HepG2 (cell line): ENCODE results near the gene ME2. TPM values are rescaled to one million over a fixed set of nuclear protein-coding genes. Genes with fewer than 3 reads are reported as not detected.

Experiments
- ATAC-seq: fragments of 200-7000 bp; cut with Tn5 transposase; 3 replicates; pipeline ENCODE4 v1.9.1; 2020; ENCODE audit warnings: mild to moderate bottlenecking, moderate library complexity
- BruUV-seq: library from RNA; stranded (reverse); fragments of 400-500 nt; replicated peaks from 2 replicates; lab custom pipeline; 2021; lab: Mats Ljungman, UMichigan
- CTCF ChIA-PET: fragments of 300-600 bp; formaldehyde crosslinking; extraction: SDS; loops from one replicate; lab custom pipeline; 2021; ENCODE audit warnings: low total read pairs, inconsistent platforms, low intra/inter-chr PET ratio; lab: Yijun Ruan, JAX
- POLR2A ChIA-PET: fragments of 350-600 bp; sonication (Branson Sonifier 250); formaldehyde crosslinking; loops from one replicate; lab custom pipeline; 2020; ENCODE audit warnings: antibody characterized with exemption, inconsistent platforms; lab: Yijun Ruan, JAX
- DNase-seq: peaks from one replicate; pipeline ENCODE4 v3.0.0-alpha.2; 2015; ENCODE audit warnings: low spot score
- FAIRE-seq: peaks from 3 replicates; lab custom pipeline; 2011; peaks lifted over from hg19 to GRCh38; lab: Jason Lieb, UNC
- H2AFZ ChIP-seq: one replicate; pipeline ENCODE4 v1.6.1; 2011; ENCODE audit warnings: low read length, inconsistent platforms
- H3K27ac ChIP-seq: fragments of 300-600 bp; 3 replicates; pipeline ENCODE4 v1.8.0; 2011; ENCODE audit warnings: mixed run types, mild to moderate bottlenecking, mixed read lengths, low read length, inconsistent platforms; ENCODE audit not compliant: insufficient read depth; ENCODE audit errors: extremely low read length
- H3K27me3 ChIP-seq, 2 experiments: fragments of 200-600 bp in 1 of 2; 2 replicates in 1 of 2; 3 replicates in 1 of 2; pipeline versions ENCODE4 v1.6.0 to v1.8.0; 2011; ENCODE audit warnings: low read length in 2 of 2, mild to moderate bottlenecking in 2 of 2, moderate library complexity in 2 of 2, inconsistent platforms in 1 of 2; ENCODE audit not compliant: insufficient read depth in 2 of 2, control insufficient read depth in 1 of 2
- H3K36me3 ChIP-seq, 2 experiments: fragments of 200-600 bp in 1 of 2; replicated peaks in 1 of 2; 2 replicates in 1 of 2; 3 replicates in 1 of 2; pipeline versions ENCODE4 v1.5.1 to v1.8.0; 2011; ENCODE audit warnings: low read length in 2 of 2, inconsistent platforms in 1 of 2; ENCODE audit not compliant: insufficient read depth in 2 of 2, control insufficient read depth in 1 of 2
- H3K4me1 ChIP-seq: 2 replicates; pipeline ENCODE4 v1.5.1; 2012; ENCODE audit warnings: low read length, inconsistent platforms; ENCODE audit not compliant: insufficient read depth
- H3K4me2 ChIP-seq: 2 replicates; pipeline ENCODE4 v1.6.0; 2011; ENCODE audit warnings: low read depth, low read length, inconsistent platforms
- H3K4me3 ChIP-seq, 3 experiments: fragments of 200-600 bp in 1 of 3; sonication (generic), shearing (Covaris generic) in 1 of 3; replicated peaks in 1 of 3; 2 replicates each; pipeline ENCODE4 v1.5.1; 2011 to 2016; ENCODE audit warnings: low read length in 3 of 3, inconsistent platforms in 2 of 3, low read depth in 2 of 3, mild to moderate bottlenecking in 2 of 3, control low read depth in 1 of 3, mixed read lengths in 1 of 3; ENCODE audit not compliant: insufficient read depth in 1 of 3
- H3K79me2 ChIP-seq: one replicate; pipeline ENCODE4 v1.6.1; 2011; ENCODE audit warnings: low read length, inconsistent platforms; ENCODE audit not compliant: insufficient read depth
- H3K9ac ChIP-seq: 2 replicates; pipeline ENCODE4 v1.6.0; 2011; ENCODE audit warnings: mild to moderate bottlenecking, low read depth, low read length, inconsistent platforms; ENCODE audit not compliant: insufficient read depth
- H3K9me3 ChIP-seq: 2 replicates; pipeline ENCODE4 v1.5.1; 2012; ENCODE audit warnings: mild to moderate bottlenecking, low read length
- H4K20me1 ChIP-seq: 2 replicates; pipeline ENCODE4 v1.6.0; 2011; ENCODE audit warnings: inconsistent platforms, mild to moderate bottlenecking, low read length, moderate library complexity; ENCODE audit not compliant: insufficient read depth
- ETV5 ChIP-seq: IDR thresholded peaks from 2 replicates; pipeline ENCODE4 v1.6.1; 2018; ENCODE audit warnings: missing biosample characterization, missing genetic modification reagents, inconsistent platforms, borderline replicate concordance
- NBN ChIP-seq: fragments of 450-650 bp; conservative IDR thresholded peaks from 2 replicates; pipeline ENCODE4 v1.6.1; 2017
- ZNF205 ChIP-seq: IDR thresholded peaks from 2 replicates; pipeline ENCODE4 v1.6.1; 2018; ENCODE audit warnings: missing biosample characterization, missing genetic modification reagents
- ZNF605 ChIP-seq: sonication (generic); formaldehyde crosslinking; IDR thresholded peaks from 2 replicates; pipeline ENCODE4 v1.8.0; 2022; ENCODE audit warnings: mild to moderate bottlenecking, missing genetic modification reagents
- ZNF609 ChIP-seq: sonication (generic); formaldehyde crosslinking; IDR thresholded peaks from 2 replicates; pipeline ENCODE4 v1.4.0; 2020; ENCODE audit warnings: mild to moderate bottlenecking, missing genetic modification reagents, borderline replicate concordance
- ZNF644 ChIP-seq: IDR thresholded peaks from 2 replicates; pipeline ENCODE4 v1.6.1; 2016; ENCODE audit warnings: low read depth
- WGBS: methylation state at CpG from one replicate; pipeline ENCODE4 v1.1.6; 2017; ENCODE audit warnings: low lambda C conversion rate; 5-methylcytosine and 5-hydroxymethylcytosine counted together
- in situ Hi-C: cut with HindIII; loops from 2 replicates; pipeline ENCODE4 v1.10.0; 2017; ENCODE audit warnings: low pct_unique_long_range_greater_than_20kb; ENCODE audit not compliant: extremely low pct_ligation_motif_present
- intact Hi-C: fragments of 100-400 bp; cut with micrococcal nuclease; formaldehyde crosslinking; loops from one replicate; pipeline ENCODE4 v1.10.0; 2022; ENCODE audit not compliant: unreplicated experiment
- polyA plus RNA-seq, 8 experiments: library from polyadenylated mRNA; depleted of rRNA in 3 of 8; stranded (reverse) in 7 of 8; unstranded in 1 of 8; fragments of >200 nt; fragmentation: Illumina TruSeq in 4 of 8; extraction: Trizol in 4 of 8; gene quantifications; 2 replicates each; pipeline versions ENCODE4 v1.2.1 to v1.2.3, GENCODE V29; 2011 to 2016; ENCODE audit warnings: low read depth in 4 of 8, missing spikeins in 1 of 8, mixed read lengths in 1 of 8; ENCODE audit not compliant: insufficient read depth in 1 of 8
- total RNA-seq, 5 experiments: library from RNA; depleted of rRNA; stranded (reverse); fragments of >200 nt; fragmentation: Illumina TruSeq; extraction: Trizol; gene quantifications; 2 replicates each; pipeline ENCODE4 v1.2.3, GENCODE V29; 2016; ENCODE audit warnings: low read depth in 1 of 5

Gene ME2
- total and polyA plus RNA-seq, 2 of the 13 experiments (the other 11 are each of a cell fraction or from before 2014, with no cell fraction given) = 17.3 to 20.6 TPM

GRCh38 chr18:50947899-50948298 is 69.0 kb downstream of the ME2 start:
- TF ChIP-seq NBN (no peak), ZNF605 (CRISPR knock-in tag) (no peak), ZNF644 (CRISPR knock-in tag) (no peak), ZNF205 (CRISPR knock-in tag) (no peak), ZNF609 (CRISPR knock-in tag) (no peak), ETV5 (CRISPR knock-in tag) (no peak)
- BruUV-seq = no TSS peak
- no peaks in the 10 kb centered on the region for H4K20me1 ChIP-seq
- H3K27ac ChIP-seq = no peak overlapping the region
- no peak overlapping the region for H2AFZ ChIP-seq
- CTCF ChIA-PET = no interaction called here
- POLR2A ChIA-PET = interaction anchor here (1.4 kb wide), 1 partner anchor 20 kb away, joined by 5 read pairs; the partner anchor contains the start of gene ELAC1
- in situ Hi-C loops (no loop called here), intact Hi-C loops (no loop called here)
- no peak for DNase-seq
- 97% methylated on average over 1 of the region's 1 CpG for WGBS
- H3K4me1 ChIP-seq = no peaks in the 10 kb centered on the region
- H3K4me2 ChIP-seq = no peak overlapping the region
- ATAC-seq = no peak
- H3K9me3 ChIP-seq = no peaks in the 10 kb centered on the region
- FAIRE-seq = no peak
- no peaks in the 10 kb centered on the region for H3K79me2 ChIP-seq
- H3K4me3 ChIP-seq = no peak overlapping the region
- no peak overlapping the region for H3K9ac ChIP-seq
- H3K27me3 ChIP-seq = no peaks in the 10 kb centered on the region
- H3K36me3 ChIP-seq = no peaks in the 10 kb centered on the region
